SK-N-SH (cell line): Measurements from ENCODE around the gene FZD7.

ENCODE experiments used
- EP300 ChIP-seq, 2 experiments: IDR thresholded peaks; 2 replicates each; pipeline versions ENCODE4 v1.4.0 to v1.6.1; 2012; ENCODE audit warnings: borderline replicate concordance in 1 of 2, low read depth in 1 of 2, low read length in 1 of 2
- GATA2 ChIP-seq: sonication (generic); formaldehyde crosslinking; IDR thresholded peaks from 2 replicates; pipeline ENCODE4 v1.5.0; 2020; ENCODE audit warnings: mild to moderate bottlenecking, missing genetic modification reagents
- NFIC ChIP-seq: IDR thresholded peaks from 2 replicates; pipeline ENCODE4 v1.4.0; 2012; ENCODE audit warnings: borderline replicate concordance
- NRF1 ChIP-seq: IDR thresholded peaks from 2 replicates; pipeline ENCODE4 v1.6.1; 2012; ENCODE audit warnings: low read depth, mild to moderate bottlenecking, low read length
- POLR2AphosphoS5 ChIP-seq: IDR thresholded peaks from 2 replicates; pipeline ENCODE4 v1.6.1; 2012; ENCODE audit warnings: low read depth, low read length
- RAD21 ChIP-seq: IDR thresholded peaks from 2 replicates; pipeline ENCODE4 v1.6.1; 2012; ENCODE audit warnings: mild to moderate bottlenecking, low read length
- REST ChIP-seq: IDR thresholded peaks from 2 replicates; pipeline ENCODE4 v1.6.1; 2012; ENCODE audit warnings: mild to moderate bottlenecking, low read depth, low read length, moderate library complexity
- TF ChIP-seq, protein P1 (sequence below): IDR thresholded peaks from 2 replicates; pipeline ENCODE4 v1.4.0; 2012; ENCODE audit warnings: low read depth
- TF ChIP-seq, protein P2 (sequence below): fragments of 200-600 bp; sonication (generic); IDR thresholded peaks from 2 replicates; pipeline ENCODE4 v1.6.1; 2017; ENCODE audit warnings: antibody characterized with exemption, mild to moderate bottlenecking, moderate library complexity

- TF ChIP-seq REST, result no peak
- no peak for TF ChIP-seq NRF1
- TF ChIP-seq, protein P1, sequence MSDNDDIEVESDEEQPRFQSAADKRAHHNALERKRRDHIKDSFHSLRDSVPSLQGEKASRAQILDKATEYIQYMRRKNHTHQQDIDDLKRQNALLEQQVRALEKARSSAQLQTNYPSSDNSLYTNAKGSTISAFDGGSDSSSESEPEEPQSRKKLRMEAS, result no peak
- no peak for TF ChIP-seq POLR2AphosphoS5
- TF ChIP-seq NFIC, result no peak
- TF ChIP-seq GATA2 (CRISPR knock-in tag), result no peak
- TF ChIP-seq, protein P2, sequence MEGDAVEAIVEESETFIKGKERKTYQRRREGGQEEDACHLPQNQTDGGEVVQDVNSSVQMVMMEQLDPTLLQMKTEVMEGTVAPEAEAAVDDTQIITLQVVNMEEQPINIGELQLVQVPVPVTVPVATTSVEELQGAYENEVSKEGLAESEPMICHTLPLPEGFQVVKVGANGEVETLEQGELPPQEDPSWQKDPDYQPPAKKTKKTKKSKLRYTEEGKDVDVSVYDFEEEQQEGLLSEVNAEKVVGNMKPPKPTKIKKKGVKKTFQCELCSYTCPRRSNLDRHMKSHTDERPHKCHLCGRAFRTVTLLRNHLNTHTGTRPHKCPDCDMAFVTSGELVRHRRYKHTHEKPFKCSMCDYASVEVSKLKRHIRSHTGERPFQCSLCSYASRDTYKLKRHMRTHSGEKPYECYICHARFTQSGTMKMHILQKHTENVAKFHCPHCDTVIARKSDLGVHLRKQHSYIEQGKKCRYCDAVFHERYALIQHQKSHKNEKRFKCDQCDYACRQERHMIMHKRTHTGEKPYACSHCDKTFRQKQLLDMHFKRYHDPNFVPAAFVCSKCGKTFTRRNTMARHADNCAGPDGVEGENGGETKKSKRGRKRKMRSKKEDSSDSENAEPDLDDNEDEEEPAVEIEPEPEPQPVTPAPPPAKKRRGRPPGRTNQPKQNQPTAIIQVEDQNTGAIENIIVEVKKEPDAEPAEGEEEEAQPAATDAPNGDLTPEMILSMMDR, result peak; percentile 51
- TF ChIP-seq EP300 (IDR thresholded peaks at IDR 0.05; ENCODE audit: borderline replicate concordance in 1 of 2, low read depth in 1 of 2, low read length in 1 of 2), result no peak
- TF ChIP-seq RAD21, result no peak; the same call in 1 of the 2 replicates
Measured at GRCh38 chr2:202060218-202060617, 26.6 kb downstream of the FZD7 start.
